Measurements from ENCODE around the gene AHSP.
A peak's percentile ranks its signal among the peaks of the same experiment; 100 is the strongest.
"Not testable (repeated sequence)": the region's sequence is repeated elsewhere in the genome, so short reads cannot be mapped to it uniquely, and the experiment has no call there.

Gene AHSP

GRCh38 chr16:31522071-31522470 is 5.6 kb upstream of the AHSP start:
- TF ChIP-seq, protein P1, sequence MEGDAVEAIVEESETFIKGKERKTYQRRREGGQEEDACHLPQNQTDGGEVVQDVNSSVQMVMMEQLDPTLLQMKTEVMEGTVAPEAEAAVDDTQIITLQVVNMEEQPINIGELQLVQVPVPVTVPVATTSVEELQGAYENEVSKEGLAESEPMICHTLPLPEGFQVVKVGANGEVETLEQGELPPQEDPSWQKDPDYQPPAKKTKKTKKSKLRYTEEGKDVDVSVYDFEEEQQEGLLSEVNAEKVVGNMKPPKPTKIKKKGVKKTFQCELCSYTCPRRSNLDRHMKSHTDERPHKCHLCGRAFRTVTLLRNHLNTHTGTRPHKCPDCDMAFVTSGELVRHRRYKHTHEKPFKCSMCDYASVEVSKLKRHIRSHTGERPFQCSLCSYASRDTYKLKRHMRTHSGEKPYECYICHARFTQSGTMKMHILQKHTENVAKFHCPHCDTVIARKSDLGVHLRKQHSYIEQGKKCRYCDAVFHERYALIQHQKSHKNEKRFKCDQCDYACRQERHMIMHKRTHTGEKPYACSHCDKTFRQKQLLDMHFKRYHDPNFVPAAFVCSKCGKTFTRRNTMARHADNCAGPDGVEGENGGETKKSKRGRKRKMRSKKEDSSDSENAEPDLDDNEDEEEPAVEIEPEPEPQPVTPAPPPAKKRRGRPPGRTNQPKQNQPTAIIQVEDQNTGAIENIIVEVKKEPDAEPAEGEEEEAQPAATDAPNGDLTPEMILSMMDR (IDR thresholded peaks at IDR 0.05; ENCODE audit: low read depth, low read length), result no peak
- H3K4me3 ChIP-seq (ENCODE audit: low read depth, low read length), result no peak overlapping the region

- not testable (repeated sequence) for H3K4me3 ChIP-seq (ENCODE audit: low read depth, low read length)
These were observed 3.9 kb upstream of the AHSP start for GRCh38 chr16:31523768-31524167.

DNA sequence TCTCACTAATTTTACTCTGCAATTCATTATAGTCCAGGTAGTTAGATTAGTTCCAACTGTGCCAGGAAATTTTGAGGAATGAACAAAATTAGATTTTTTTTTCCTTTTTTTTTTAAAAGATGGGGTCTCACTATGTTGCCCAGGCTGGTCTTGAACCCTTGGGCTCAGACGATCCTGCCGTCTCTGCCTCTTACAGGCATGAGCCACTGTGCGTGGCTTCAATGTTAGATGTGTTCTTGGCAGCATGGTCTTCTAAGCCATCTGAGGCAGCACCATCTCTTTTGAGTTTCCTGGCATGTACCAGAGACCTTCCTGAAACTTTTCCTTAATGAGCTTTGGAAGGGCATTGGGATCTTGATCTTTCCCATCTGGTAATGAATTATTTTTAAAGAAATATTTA is 2.6 kb upstream of the AHSP start:
- TF ChIP-seq, protein P1 (IDR thresholded peaks at IDR 0.05; ENCODE audit: low read depth, low read length), result no peak
- no peak overlapping the region for H3K4me3 ChIP-seq (ENCODE audit: low read depth, low read length)

DNA sequence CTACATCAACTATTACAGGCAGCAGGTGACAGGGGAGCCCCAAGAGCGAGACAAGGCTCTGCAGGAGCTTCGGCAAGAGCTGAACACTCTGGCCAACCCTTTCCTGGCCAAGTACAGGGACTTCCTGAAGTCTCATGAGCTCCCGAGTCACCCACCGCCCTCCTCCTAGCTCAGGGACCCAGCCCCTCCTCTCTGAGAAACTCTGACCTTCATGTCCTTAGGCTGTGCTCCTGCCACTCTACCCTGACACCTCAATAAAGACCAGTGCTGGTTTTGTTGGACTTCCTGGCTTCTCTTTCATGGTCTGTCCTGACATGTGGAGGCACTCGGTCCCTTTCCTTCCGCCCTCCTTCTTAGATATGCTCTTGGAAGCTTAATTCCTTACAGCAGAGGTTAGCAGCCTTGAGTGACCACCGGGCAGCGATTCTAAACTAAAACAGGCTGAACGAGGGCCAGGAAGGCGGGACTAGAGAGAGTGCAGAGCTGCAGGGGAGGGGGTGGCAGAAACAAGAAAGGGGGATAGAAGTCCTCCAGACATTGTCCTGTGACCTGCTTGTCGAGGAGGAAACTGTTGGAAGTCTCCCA is 915 bp downstream of the AHSP start:
- TF ChIP-seq, protein P1 (IDR thresholded peaks at IDR 0.05; ENCODE audit: low read depth, low read length), result no peak
- no peak overlapping the region; the same call in 1 of the 2 replicates for H3K4me3 ChIP-seq (ENCODE audit: low read depth, low read length)

DNA sequence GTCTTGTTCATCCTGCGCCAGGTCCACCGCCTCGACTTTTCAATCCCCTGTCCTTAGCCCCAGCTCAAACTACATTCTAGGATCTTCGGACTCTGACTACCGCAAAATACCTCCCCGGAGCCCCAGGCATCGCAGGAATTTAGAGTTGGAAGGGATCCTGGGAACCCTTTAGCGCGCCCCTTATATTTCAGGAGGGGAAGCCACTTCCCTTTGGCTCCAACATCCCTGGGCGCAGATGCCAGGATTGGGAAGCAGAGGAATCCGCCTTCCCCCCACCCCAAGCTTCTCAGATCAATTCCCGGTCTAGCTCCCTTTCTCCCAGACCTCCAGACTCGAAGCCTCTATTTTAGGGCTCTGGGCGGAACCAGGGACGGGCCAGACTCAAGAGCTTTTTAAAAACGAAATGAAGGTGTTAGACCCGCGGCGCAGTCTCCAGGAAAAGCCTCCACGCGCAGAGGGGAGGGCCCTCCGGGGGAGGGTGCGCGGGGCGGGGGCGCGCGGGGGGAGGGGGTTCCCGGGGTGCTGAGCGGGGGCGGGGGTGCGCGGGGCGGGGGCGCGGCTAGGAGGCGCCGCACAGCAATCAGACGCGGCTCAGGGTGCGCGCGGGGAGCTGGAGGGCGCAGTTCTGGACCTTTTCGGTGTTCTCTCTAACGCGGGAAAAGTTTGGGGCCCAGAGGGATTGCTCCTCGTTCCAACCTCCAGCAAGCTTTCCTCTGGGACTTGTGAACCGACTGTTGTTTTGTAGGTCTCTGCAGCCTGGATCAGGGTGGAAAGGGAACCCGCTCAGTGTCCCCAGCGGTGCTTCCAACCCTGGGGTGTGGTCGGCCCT is 1.6 kb downstream of the AHSP start:
- TF ChIP-seq, protein P1 (IDR thresholded peaks at IDR 0.05; ENCODE audit: low read depth, low read length), result no peak
- H3K4me3 ChIP-seq (ENCODE audit: low read depth, low read length), result peak overlapping the region; percentile 29

DNA sequence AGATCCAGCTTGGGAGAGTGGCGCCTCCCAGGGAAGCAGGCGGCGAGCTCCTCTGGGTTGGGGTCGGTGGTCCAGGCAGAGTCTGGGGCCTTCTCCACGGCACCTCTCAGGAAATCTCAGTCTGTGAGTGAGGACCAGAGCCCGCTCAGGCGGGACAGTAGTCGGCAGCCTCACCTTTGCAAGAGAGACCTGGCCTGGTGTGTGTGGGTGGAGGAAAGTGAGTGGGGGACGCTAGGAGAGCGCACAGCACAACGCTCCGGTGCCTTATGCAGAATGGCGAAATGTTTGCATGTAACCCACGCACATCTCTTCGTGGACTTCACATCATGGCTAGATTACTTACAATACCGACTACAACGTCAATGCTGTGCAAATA is 2.2 kb downstream of the AHSP start:
- no peak overlapping the region for H3K4me3 ChIP-seq (ENCODE audit: low read depth, low read length)
- TF ChIP-seq, protein P1 (IDR thresholded peaks at IDR 0.05; ENCODE audit: low read depth, low read length), result no peak

- no peak overlapping the region for H3K4me3 ChIP-seq (ENCODE audit: low read depth, low read length)
- TF ChIP-seq, protein P1 (IDR thresholded peaks at IDR 0.05; ENCODE audit: low read depth, low read length), result no peak
These were observed 2.7 kb downstream of the AHSP start for GRCh38 chr16:31530405-31530804.
